Keratinocyte (primary cell): Measurements from ENCODE around the gene UBE2F.

Experiments
- CTCF ChIP-seq, 3 experiments: IDR thresholded peaks in 1 of 3; conservative IDR thresholded peaks in 1 of 3; optimal IDR thresholded peaks in 1 of 3; 2 replicates in 2 of 3; 3 replicates in 1 of 3; pipeline versions ENCODE3 to v1.5.1; 2011; ENCODE audit warnings: low read length in 3 of 3, mild to moderate bottlenecking in 3 of 3, moderate library complexity in 2 of 3, control low read depth in 1 of 3, inconsistent platforms in 1 of 3; ENCODE audit not compliant: insufficient read depth in 2 of 3; ENCODE audit errors: extremely low read depth in 1 of 3
- EZH2 ChIP-seq: IDR thresholded peaks from one replicate; pipeline ENCODE4 v1.6.1; 2012; ENCODE audit warnings: inconsistent platforms, mild to moderate bottlenecking, low read length, moderate library complexity

DNA sequence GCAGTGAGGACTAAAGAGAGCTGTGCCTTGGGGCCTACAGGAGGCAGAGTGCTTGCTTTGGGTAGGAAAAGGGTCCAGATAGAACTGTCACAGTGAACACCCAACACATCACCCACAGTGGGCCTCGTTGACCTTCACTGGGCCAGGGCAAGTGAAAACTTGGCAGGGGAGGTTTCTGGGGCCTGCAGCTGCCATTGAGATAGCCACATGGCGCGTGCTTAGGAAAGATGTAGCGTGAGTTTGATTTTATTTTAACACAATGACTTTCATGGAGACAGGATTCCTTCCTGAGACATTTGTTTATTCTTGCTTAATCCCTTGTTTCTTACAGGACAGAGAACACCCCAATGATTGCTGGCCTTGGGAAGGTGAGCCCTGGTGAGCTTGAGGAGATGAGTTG is 124.1 kb downstream of the UBE2F start:
- TF ChIP-seq CTCF (optimal IDR thresholded peaks at IDR 0.05 in 1 of 3, IDR thresholded peaks at IDR 0.05 in 1 of 3, conservative IDR thresholded peaks at IDR 0.05 in 1 of 3; ENCODE audit: extremely low read depth in 1 of 3, insufficient read depth in 2 of 3, low read length in 3 of 3) (no peak), EZH2 (no peak)
